ENCODE data around the gene PRR11.
A peak's percentile ranks its signal among the peaks of the same experiment; 100 is the strongest.

The PRR11 gene

DNA sequence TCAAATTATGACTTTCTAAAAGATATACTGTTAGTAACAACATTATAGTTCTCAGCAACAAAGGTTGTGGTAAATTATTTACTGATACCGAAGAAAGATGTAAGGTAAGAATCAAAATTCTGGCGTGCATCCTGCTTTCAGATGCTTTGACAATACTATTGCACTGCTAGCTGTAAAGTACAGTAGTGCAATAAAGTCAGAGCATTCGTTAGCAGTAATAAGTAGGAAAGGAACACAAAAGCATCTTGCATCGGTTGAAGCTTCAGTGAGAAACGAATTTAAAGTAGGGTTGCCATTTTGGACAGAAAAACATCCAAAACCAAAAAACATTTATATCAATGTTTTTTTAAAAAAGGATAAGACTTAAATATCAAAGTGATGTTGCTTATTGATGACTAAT, 4.5 kb upstream of the PRR11 start:
- no peak for DNase-seq (ENCODE audit: low spot score)
- no peak for ATAC-seq (ENCODE audit: low read depth)
- Histone ChIP-seq H3K36me3 (ENCODE audit: low read depth) (peaks cover 52% of the 10 kb centered on the region), H3K4me3 (ENCODE audit: severe bottlenecking) (no peak overlapping the region), H3K27me3 (ENCODE audit: insufficient read depth, poor library complexity, severe bottlenecking) (no peaks in the 10 kb centered on the region), H3K4me1 (ENCODE audit: insufficient read depth, poor library complexity, severe bottlenecking) (peaks cover 42% of the 10 kb centered on the region), H3K9me3 (ENCODE audit: severe bottlenecking) (no peaks in the 10 kb centered on the region), H3K27ac (ENCODE audit: poor library complexity, severe bottlenecking) (peak overlapping the region; percentile 93)
- TF ChIP-seq, protein P1, sequence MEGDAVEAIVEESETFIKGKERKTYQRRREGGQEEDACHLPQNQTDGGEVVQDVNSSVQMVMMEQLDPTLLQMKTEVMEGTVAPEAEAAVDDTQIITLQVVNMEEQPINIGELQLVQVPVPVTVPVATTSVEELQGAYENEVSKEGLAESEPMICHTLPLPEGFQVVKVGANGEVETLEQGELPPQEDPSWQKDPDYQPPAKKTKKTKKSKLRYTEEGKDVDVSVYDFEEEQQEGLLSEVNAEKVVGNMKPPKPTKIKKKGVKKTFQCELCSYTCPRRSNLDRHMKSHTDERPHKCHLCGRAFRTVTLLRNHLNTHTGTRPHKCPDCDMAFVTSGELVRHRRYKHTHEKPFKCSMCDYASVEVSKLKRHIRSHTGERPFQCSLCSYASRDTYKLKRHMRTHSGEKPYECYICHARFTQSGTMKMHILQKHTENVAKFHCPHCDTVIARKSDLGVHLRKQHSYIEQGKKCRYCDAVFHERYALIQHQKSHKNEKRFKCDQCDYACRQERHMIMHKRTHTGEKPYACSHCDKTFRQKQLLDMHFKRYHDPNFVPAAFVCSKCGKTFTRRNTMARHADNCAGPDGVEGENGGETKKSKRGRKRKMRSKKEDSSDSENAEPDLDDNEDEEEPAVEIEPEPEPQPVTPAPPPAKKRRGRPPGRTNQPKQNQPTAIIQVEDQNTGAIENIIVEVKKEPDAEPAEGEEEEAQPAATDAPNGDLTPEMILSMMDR (IDR thresholded peaks at IDR 0.05; ENCODE audit: poor library complexity, severe bottlenecking), result no peak

DNA sequence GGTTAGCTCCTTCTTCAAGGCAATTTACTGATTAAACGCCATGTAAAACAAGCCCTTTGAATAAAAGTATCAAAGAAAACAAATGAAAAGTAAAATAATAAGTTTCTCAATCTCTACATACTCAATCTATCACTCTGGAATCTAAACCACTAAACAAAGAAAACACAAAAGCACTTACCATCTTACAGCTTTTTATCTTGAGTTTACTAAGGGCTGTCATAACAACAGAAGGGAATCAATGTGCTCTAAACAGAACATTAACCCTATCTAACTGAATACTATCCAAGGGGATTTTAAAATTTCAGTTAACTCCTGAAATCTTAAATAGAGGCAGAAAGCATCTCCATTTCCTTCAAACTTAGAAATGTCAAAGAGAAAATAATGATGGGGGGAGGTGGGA, 4.0 kb upstream of the PRR11 start:
- peaks cover 42% of the 10 kb centered on the region for H3K4me1 ChIP-seq (ENCODE audit: insufficient read depth, poor library complexity, severe bottlenecking)
- peaks cover 46% of the 10 kb centered on the region for H3K36me3 ChIP-seq (ENCODE audit: low read depth)
- H3K27me3 ChIP-seq (ENCODE audit: insufficient read depth, poor library complexity, severe bottlenecking), result no peaks in the 10 kb centered on the region
- no peak for ATAC-seq (ENCODE audit: low read depth)
- no peak for DNase-seq (ENCODE audit: low spot score)
- no peaks in the 10 kb centered on the region for H3K9me3 ChIP-seq (ENCODE audit: severe bottlenecking)
- H3K27ac ChIP-seq (ENCODE audit: poor library complexity, severe bottlenecking), result peak overlapping the region; percentile 93
- TF ChIP-seq, protein P1 (IDR thresholded peaks at IDR 0.05; ENCODE audit: poor library complexity, severe bottlenecking), result no peak
- peak overlapping the region; percentile 4 for H3K4me3 ChIP-seq (ENCODE audit: severe bottlenecking)

DNA sequence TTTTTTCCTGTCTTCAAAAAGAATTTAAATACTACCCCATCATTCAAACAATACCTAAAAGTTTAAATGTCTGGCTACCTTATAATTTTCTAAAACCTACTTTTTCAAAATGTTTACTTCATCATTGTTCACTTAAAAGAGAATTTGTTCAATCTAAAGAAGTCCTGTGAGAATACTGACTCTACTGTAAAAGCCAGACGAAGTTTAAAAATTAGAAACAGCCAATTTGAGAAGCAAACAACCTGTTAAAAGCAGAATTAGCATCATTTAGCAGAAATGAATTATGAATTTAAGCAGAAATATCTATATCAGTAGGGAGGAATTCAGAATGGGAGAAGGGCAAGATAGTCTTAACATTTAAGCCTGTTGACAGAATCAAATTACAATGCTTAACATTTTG, 2.6 kb upstream of the PRR11 start:
- DNase-seq (ENCODE audit: low spot score), result no peak
- ATAC-seq (ENCODE audit: low read depth), result no peak
- Histone ChIP-seq H3K36me3 (ENCODE audit: low read depth) (peaks cover 44% of the 10 kb centered on the region), H3K4me3 (ENCODE audit: severe bottlenecking) (peak overlapping the region; percentile 61), H3K27ac (ENCODE audit: poor library complexity, severe bottlenecking) (peak overlapping the region; percentile 93), H3K4me1 (ENCODE audit: insufficient read depth, poor library complexity, severe bottlenecking) (peaks cover 52% of the 10 kb centered on the region), H3K9me3 (ENCODE audit: severe bottlenecking) (no peaks in the 10 kb centered on the region), H3K27me3 (ENCODE audit: insufficient read depth, poor library complexity, severe bottlenecking) (no peaks in the 10 kb centered on the region)
- TF ChIP-seq, protein P1 (IDR thresholded peaks at IDR 0.05; ENCODE audit: poor library complexity, severe bottlenecking), result no peak

DNA sequence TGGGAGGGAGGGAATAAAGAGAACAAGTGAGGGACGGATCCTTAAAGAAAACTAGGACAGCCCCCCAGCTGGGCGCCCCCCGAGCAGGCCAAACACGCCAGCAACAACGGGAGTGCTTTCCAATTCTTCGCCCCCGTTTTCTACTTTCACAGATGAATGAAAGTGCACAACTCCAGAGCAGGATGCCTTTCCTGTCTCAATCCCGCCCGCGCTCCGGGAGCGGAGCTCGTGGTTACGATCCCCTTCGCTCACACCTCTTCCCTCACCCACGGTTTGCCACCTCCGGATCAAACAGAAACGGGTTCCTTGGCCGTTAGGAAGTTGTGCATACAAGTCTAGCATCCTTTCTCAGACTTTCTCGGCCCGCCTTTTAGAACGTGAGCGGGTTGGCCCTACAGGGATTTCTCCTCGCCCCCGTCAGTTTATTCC, 1.2 kb upstream of the PRR11 start:
- Histone ChIP-seq H3K27ac (ENCODE audit: poor library complexity, severe bottlenecking) (peak overlapping the region; percentile 93), H3K9me3 (ENCODE audit: severe bottlenecking) (no peaks in the 10 kb centered on the region), H3K27me3 (ENCODE audit: insufficient read depth, poor library complexity, severe bottlenecking) (no peaks in the 10 kb centered on the region), H3K36me3 (ENCODE audit: low read depth) (peaks cover 33% of the 10 kb centered on the region), H3K4me1 (ENCODE audit: insufficient read depth, poor library complexity, severe bottlenecking) (peaks cover 58% of the 10 kb centered on the region), H3K4me3 (ENCODE audit: severe bottlenecking) (peak overlapping the region; percentile 61)
- DNase-seq (ENCODE audit: low spot score) (no peak), ATAC-seq (ENCODE audit: low read depth) (no peak)
- TF ChIP-seq, protein P1 (IDR thresholded peaks at IDR 0.05; ENCODE audit: poor library complexity, severe bottlenecking), result no peak

DNA sequence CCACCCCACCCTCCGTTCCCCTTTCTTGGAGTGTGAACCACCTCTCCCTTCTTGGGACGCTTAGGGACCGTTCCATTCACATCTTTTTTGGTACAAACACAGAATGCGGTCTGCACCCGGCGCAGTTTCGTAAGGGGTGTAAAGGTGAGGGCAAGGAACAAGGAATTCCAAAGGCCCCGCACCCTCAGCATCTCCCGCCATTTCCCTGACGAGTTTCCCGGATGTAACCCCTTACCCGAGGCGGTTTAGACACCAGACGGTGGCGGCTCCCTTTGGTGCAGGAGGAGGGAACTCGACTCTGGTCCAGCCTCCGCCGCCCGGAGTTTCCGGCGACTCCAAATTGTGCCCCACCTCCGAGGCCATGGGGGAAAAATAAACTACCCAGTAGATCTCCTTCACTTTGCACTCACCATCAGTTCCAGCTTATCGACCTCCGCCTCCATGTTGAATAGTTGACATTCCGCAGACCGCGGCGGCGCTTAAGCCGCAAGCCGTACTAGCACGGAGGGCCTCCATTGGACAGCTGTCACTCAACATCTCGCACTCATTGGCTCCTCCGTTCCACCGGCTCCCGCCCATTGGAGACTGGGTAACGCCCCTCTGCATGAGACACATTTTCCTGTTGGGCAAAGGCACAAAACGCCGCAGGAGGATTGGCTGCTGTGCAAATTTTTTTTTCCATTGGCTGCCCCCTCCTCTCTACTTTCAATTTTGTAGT, 666 bp upstream of the PRR11 start, which contains the start of gene SKA2:
Gene SKA2 (minus strand): TSS at position 466 of the 718 bp plus-strand sequence. CDS start 23 bp downstream, at position 443.
- Histone ChIP-seq H3K9me3 (ENCODE audit: severe bottlenecking) (no peaks in the 10 kb centered on the region), H3K27ac (ENCODE audit: poor library complexity, severe bottlenecking) (peak within 1 kb of the TSS; percentile 93), H3K4me1 (ENCODE audit: insufficient read depth, poor library complexity, severe bottlenecking) (peaks cover 58% of the 10 kb centered on the region), H3K4me3 (ENCODE audit: severe bottlenecking) (peak within 1 kb of the TSS; percentile 61), H3K27me3 (ENCODE audit: insufficient read depth, poor library complexity, severe bottlenecking) (no peaks in the 10 kb centered on the region), H3K36me3 (ENCODE audit: low read depth) (peaks cover 36% of the 10 kb centered on the region)
- ATAC-seq (ENCODE audit: low read depth) (peak; percentile 78), DNase-seq (ENCODE audit: low spot score) (peak; percentile 98)
- TF ChIP-seq, protein P1 (IDR thresholded peaks at IDR 0.05; ENCODE audit: poor library complexity, severe bottlenecking), result no peak
